ENCODE results near the gene VARS1.
"Not testable (repeated sequence)": the region's sequence is repeated elsewhere in the genome, so short reads cannot be mapped to it uniquely, and the experiment has no call there.

Gene VARS1

DNA sequence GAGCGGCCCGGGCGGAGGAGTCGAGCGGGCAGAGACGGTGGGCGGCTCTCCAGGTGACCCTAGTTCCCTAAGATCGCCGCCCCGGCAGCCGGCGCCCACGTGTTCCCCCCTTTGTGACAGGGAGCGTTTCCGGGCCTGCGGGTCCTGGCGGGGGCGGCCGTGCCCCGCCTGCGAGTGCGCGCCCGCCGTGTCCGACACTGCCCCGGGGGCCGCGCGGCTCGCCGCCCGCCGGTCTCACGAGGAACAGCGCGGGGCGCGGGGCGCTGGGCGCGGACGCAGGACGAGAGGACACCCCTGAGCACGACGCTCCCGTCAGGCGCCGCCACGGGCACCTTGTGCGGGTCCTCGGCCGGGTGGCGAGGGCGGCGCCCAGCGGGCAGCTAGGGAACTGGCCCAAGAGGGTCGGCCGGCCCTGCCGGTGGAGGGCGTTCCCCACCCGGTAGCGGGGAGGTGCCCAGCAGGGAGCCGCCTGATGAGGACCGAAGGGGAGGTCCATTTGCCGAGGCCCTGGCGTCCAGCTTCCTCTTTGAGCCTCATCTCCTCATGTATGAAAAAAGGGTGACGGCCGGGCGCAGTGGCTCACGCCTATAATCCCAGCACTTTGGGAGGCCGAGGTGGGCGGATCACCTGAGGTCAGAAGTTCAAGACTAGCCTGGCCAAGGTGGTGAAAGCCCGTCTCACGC is at the start of gene VARS1:
TSS of gene VARS1 (minus strand) at position 137 of the 683 bp plus-strand sequence. CDS start 535 bp downstream, outside the sequence.
- no peaks in the 10 kb centered on the region for H3K27me3 Mint-ChIP-seq (ENCODE audit: low read depth, poor library complexity)
- TF ChIP-seq, protein P1, sequence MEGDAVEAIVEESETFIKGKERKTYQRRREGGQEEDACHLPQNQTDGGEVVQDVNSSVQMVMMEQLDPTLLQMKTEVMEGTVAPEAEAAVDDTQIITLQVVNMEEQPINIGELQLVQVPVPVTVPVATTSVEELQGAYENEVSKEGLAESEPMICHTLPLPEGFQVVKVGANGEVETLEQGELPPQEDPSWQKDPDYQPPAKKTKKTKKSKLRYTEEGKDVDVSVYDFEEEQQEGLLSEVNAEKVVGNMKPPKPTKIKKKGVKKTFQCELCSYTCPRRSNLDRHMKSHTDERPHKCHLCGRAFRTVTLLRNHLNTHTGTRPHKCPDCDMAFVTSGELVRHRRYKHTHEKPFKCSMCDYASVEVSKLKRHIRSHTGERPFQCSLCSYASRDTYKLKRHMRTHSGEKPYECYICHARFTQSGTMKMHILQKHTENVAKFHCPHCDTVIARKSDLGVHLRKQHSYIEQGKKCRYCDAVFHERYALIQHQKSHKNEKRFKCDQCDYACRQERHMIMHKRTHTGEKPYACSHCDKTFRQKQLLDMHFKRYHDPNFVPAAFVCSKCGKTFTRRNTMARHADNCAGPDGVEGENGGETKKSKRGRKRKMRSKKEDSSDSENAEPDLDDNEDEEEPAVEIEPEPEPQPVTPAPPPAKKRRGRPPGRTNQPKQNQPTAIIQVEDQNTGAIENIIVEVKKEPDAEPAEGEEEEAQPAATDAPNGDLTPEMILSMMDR (IDR thresholded peaks at IDR 0.05) = peak; percentile 65
- H3K27ac Mint-ChIP-seq = peak within 1 kb of the TSS; percentile 100
- DNase-seq = peak; percentile 90
- peaks cover 25% of the 10 kb centered on the region for H3K36me3 Mint-ChIP-seq (ENCODE audit: low read depth)
- H3K9me3 Mint-ChIP-seq = no peaks in the 10 kb centered on the region
- peaks cover 44% of the 10 kb centered on the region for H3K4me1 Mint-ChIP-seq
- peak within 1 kb of the TSS; percentile 98 for H3K4me3 Mint-ChIP-seq

DNA sequence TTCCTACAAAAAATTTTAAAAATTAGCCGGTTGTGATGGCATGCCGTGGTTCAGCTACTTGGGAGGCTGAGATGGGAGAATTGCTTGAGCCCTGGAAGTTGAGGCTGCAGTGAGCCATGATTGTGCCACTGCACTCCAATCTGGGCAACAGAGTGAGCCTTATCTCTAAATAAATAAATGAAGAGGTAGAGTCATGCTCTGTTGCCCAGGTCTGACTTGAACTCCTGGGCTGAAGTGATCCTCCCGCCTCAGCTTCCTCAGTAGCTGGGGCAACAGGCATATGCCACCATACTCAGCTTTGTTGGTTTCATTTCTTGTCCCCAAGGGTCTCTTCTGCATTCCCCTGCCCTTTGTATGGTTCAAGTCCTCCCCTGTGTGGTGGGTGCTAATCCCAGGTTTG is 49.0 kb upstream of the VARS1 start:
- TF ChIP-seq, protein P1 (IDR thresholded peaks at IDR 0.05) = no peak
- no peak for DNase-seq
- H3K9me3 Mint-ChIP-seq = no peaks in the 10 kb centered on the region
- peaks cover under 1% of the 10 kb centered on the region for H3K4me1 Mint-ChIP-seq
- peak overlapping the region; percentile 59 for H3K27ac Mint-ChIP-seq
- peaks cover 9% of the 10 kb centered on the region for H3K27me3 Mint-ChIP-seq (ENCODE audit: low read depth, poor library complexity)
- H3K36me3 Mint-ChIP-seq (ENCODE audit: low read depth) = peaks cover 22% of the 10 kb centered on the region
- no peak overlapping the region for H3K4me3 Mint-ChIP-seq

DNA sequence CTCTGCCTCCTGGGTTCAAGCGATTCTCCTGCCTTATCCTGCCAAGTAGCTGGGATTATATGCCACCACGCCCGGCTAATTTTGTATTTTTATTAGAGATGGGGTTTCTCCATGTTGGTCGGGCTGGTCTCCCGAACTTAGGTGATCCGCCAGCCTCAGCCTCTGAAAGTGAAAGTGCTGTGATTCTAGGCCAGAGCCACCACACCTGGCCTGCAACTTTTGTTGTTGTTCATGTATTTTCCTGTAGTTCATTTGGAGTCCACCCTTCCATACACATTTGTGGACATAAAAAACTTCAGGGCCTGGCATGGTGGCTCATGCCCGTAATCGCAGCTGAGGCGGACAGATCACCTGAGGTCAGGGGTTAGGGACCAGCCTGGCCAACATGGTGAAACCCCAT is 46.5 kb upstream of the VARS1 start:
- TF ChIP-seq, protein P1 (IDR thresholded peaks at IDR 0.05) = no peak
- Mint-ChIP-seq H3K27me3 (ENCODE audit: low read depth, poor library complexity) (peaks cover 6% of the 10 kb centered on the region), H3K4me3 (no peak overlapping the region), H3K4me1 (peaks cover 15% of the 10 kb centered on the region), H3K36me3 (ENCODE audit: low read depth) (peaks cover 39% of the 10 kb centered on the region), H3K27ac (peak overlapping the region; percentile 51), H3K9me3 (no peaks in the 10 kb centered on the region)
- no peak for DNase-seq

DNA sequence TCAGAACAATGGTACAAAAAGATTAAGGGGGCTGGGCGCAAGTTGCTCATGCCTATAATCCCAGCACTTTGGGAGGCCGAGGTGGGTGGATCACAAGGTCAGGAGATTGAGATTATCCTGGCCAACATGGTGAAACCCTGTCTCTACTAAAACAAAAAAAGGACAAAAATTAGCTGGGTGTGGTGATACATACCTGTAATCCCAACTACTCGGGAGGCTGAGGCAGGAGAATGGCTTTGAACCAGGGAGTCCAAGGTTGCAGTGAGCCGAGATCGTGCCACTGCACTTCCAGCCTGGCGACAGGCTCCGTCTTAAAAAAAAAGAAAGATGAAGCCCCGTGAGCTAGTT is 44.2 kb upstream of the VARS1 start:
- H3K4me3 Mint-ChIP-seq = peak overlapping the region; percentile 62
- H3K9me3 Mint-ChIP-seq, H3K27ac Mint-ChIP-seq: not testable (repeated sequence)

DNA sequence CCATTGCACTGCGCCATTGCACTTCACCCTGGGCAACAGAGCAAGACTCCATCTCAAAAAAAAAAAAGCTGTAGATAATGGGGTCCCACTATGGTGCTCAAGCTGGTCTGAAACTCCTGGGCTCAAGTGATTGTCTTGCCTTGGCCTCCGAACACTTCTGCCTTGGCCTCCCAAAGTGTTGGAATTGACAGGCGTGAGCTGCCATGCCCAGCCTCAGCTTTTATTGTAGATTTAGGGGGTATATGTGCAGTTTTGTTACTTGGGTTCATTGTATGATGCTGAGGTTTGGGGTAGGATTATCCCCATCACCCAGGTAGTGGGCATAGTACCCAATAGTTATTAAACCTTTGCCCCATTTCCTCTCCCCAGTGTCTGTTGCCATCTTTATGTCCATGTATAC is 43.4 kb upstream of the VARS1 start:
- peaks cover 42% of the 10 kb centered on the region for H3K4me1 Mint-ChIP-seq
- no peak for DNase-seq
- peaks cover 8% of the 10 kb centered on the region for H3K27me3 Mint-ChIP-seq (ENCODE audit: low read depth, poor library complexity)
- H3K9me3 Mint-ChIP-seq = no peaks in the 10 kb centered on the region
- TF ChIP-seq, protein P1 (IDR thresholded peaks at IDR 0.05) = no peak
- H3K36me3 Mint-ChIP-seq (ENCODE audit: low read depth) = peaks cover 55% of the 10 kb centered on the region
- H3K4me3 Mint-ChIP-seq = peak overlapping the region; percentile 62
- H3K27ac Mint-ChIP-seq = no peak overlapping the region

More for the DNA sequence above, 44.2 kb upstream of the VARS1 start:
- Mint-ChIP-seq H3K4me1 (peaks cover 35% of the 10 kb centered on the region), H3K36me3 (ENCODE audit: low read depth) (peaks cover 55% of the 10 kb centered on the region)
- not testable (repeated sequence) for DNase-seq; H3K27me3 Mint-ChIP-seq (ENCODE audit: low read depth, poor library complexity)

DNA sequence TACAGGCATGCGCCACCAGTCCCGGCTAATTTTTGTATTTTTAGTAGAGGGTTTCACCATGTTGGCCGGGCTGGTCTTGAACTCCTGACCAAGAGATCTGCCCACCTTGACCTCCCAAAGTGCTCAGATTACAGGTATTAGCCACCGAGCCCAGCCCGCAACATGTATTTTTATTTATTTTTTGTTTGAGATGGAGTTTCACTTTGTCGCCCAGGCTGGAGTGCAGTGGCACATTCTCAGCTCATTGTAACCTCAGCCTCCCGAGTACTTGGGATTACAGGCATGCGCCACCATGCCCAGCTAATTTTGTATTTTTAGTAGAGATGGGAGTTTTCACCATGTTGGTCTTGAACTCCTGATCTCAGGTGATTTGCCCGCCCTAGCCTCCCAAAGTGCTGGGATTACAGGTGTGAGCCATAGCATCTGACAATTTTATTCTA is 42.6 kb upstream of the VARS1 start:
- H3K27ac Mint-ChIP-seq = not testable (repeated sequence)

More for the DNA sequence above, 42.6 kb upstream of the VARS1 start:
- peaks cover 55% of the 10 kb centered on the region for H3K36me3 Mint-ChIP-seq (ENCODE audit: low read depth)
- peaks cover 42% of the 10 kb centered on the region for H3K4me1 Mint-ChIP-seq
- DNase-seq; H3K27me3 Mint-ChIP-seq (ENCODE audit: low read depth, poor library complexity); H3K9me3 Mint-ChIP-seq: not testable (repeated sequence)
- peak overlapping the region; percentile 99 for H3K4me3 Mint-ChIP-seq
